SW480 (cell line): Measurements from ENCODE around the gene MRTFA.
"Not testable (repeated sequence)": the region's sequence is repeated elsewhere in the genome, so short reads cannot be mapped to it uniquely, and the experiment has no call there.

Experiments
- DNase-seq: peaks from one replicate; pipeline ENCODE4 v3.0.0-alpha.2; 2016; ENCODE audit warnings: low spot score

MRTFA gene

DNA sequence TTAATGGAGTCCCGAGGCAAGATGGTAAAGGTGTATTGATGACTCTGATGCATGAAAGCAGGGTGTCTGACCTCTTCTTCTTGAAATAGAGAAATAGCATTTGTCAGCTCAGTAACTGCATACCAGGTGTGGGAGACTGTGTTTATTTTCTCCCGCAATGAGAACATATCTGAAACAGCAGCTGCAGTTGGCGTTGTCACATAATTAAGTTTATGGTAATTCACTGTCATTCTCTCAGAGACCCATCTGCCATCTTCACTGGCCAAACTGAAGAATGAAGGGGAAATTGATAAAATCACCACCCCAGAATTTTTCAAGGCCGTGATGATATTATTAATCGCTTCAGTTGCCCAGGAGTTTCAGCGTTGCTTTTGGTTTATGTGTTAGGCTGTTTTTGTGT, 22.6 kb upstream of the MRTFA start:
- DNase-seq: no peak

DNA sequence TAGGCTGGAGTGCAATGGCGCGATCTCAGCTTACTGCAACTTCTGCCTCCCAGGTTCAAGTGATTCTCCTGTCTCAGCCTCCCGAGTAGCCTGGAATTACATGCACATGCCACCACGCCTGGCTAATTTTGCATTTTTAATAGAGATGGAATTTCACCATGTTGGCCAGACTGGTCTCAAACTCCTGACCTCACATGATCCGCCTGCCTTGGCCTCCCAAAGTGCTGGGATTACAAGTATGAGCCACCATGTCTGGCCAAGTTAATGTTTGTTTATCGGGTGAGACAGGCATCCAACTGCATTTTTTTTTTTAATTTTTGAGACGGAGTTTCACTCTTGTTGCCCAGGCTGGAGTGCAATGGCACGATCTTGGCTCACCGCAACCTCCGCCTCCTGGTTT, 20.1 kb upstream of the MRTFA start:
- DNase-seq: not testable (repeated sequence)

DNA sequence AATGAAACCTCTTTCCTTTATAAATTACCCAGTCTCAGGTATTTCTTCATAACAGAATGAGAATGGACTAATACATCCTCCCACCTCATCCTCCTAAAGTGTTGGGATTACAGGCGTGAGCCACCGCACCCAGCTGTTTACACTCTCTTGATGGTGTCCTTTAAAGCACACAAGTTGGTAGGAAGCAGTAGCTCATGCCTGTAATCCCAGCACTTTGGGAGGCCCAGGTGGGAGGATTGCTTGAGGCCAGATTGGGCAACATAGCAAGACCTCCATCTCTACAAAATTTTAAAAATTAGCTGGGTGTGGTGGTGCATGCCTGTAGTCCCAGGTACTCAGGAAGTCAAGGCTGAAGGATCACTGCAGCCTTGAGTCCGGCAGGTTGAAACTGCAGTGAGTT, 19.4 kb upstream of the MRTFA start:
- DNase-seq: not testable (repeated sequence)

DNA sequence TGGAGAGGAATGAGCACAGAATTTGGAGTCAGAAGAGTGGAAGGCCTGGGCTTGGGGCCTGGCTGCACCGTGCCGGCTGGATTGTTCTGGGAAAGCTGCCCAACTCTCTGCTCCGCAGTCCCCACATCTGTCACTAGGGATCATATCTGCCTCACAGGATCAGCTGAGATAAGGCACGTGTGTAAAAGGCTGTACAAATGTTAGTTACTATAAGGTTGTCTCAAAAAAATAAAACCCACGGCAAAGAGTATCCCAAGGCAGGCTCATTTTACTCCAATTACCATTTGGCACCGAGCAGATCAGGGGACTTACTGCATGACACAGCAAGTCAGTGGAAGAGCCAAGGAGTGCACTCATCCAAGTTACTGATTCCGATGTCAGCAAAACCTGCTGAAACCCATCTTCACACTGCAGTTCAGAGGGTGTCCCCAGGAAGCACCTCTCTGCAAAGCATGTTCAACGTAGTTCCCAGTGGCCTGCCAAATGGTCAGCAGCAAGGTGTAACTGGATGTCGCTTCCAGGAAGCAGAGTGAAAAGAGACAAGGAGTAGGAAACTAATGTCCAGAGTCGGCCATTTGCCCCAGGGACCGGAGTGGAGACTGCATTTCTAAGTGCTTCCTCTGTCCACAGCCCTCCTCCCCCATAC, 18.1 kb upstream of the MRTFA start:
- no peak for DNase-seq

DNA sequence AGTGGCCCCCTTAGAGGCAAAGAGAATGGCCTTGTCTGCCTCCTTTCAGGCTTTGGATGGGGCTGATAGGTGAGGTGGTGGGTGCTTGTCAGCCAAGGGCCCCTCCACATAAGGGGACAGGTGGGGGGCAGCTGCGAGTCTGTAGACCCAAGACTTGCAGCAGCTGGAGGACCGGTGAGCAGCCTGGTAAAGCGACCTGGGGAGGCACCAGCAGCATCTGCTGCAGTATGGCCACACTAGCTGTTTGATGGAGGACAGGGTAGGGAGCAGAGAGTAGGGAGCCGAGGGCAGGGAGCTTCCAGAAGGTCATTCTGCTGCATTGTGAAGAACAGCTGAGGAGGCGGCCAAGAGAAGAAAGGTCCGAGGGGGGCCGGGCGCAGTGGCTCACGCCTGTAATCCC, 16.8 kb upstream of the MRTFA start:
- no peak for DNase-seq

DNA sequence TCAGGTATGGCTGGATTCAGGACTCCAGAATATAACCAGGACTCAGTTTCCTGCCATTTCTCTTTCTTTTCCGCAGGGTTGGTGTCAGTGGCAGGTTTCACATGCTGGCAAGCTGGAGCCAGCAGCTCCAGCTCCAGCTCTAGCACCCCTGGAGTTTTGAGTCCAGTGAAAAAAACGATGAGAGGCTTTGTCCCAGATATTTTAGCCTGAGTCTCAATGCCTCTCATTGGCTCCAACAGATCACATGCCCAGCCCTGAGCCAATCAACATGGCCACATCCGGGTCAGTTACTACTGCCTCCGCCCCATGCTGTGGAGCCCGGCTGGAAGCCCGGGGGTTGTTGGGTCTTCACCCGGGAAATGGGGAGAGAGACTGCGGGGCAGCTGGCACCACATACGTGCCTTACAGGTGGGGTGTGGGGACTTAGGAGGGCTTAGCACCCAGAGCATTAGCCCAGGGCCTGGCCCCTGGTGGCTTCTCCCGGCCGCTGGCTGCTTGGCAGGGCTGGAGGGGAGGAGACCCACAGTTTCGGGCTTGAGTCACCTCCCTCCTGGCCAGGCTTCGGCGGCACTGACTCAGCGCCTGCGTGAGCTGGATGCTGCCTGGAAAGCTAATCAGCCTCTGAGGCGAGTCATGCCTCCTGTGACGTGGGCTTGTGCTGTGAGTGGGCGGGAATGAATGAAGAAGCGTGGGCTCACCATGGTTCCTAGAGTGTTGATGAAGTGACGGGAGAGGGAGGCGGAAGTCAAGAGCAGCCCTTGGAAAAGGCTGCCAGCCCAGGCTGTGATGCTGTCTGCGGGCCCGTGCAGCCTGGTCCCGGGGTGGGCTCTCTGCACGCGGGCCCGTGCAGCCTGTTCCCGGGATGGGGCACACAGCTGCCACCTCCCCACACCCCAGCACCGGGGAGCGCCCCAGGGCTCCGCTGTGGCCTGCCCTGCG, 15.3 kb upstream of the MRTFA start:
- peak; percentile 94 for DNase-seq

DNA sequence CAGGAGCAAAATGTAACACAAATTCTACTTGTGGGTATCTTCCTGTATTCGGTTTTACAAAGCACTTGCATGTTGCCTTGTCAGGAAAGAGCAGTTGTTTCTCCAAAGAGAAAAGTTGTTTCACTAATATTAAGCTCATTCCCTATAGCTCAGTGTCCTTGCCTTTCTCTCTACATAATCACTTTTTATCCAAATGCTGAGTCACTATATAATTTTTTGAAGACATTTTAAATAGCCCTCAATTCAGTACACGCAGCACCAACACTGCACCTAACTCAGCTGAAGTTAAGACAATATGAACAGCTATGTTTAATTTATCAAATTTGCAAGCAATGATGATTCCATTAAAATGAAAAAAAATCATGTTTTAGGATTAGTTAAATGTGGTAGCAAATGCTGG, 14.5 kb upstream of the MRTFA start:
- DNase-seq: no peak

DNA sequence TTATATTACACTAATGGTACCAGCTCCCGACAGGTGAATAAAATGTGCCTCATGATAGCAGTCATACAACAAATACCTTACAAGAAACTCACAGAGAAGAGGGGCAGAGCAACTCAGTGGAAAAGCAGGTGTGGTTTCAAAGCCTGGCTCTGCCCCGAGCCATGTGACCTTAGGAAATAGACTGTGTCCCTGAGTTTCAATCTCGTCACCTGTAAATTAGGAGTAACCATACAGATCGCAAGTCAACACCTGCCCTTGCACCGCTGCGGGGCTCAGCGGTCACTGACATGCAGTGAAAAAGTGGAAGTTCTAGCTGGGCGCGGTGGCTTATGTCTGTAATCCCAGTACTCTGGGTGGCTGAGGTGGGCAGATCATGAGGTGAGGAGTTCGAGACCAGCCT, 11.9 kb upstream of the MRTFA start:
- no peak for DNase-seq

DNA sequence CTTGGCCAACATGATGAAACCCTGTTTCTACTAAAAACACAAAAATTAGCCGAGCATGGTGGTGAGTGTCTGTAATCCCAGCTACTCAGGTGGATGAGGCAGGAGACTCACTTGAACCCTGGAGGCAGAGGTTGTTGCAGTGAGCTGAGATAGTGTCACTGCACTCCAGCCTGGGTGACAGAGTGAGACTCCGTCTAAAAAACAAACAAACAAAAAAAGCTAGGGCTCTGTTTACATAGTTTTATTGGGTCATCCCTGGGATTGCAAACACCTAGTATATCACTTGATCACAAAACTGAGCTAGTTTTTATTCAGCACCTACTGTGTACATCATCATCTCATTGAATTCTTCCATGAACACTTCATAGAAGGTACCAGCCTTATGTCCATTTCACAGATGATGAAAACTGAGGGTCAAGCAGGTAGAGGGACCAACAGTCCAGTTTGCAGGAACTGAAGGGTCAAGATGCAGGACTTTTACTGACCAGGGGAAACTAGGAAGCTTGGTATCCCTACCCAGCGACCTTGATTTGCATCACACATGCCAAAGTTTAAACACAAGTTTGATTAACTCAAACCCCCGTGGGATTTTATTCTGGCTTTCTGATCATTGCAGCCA, 9.2 kb upstream of the MRTFA start:
- no peak for DNase-seq

DNA sequence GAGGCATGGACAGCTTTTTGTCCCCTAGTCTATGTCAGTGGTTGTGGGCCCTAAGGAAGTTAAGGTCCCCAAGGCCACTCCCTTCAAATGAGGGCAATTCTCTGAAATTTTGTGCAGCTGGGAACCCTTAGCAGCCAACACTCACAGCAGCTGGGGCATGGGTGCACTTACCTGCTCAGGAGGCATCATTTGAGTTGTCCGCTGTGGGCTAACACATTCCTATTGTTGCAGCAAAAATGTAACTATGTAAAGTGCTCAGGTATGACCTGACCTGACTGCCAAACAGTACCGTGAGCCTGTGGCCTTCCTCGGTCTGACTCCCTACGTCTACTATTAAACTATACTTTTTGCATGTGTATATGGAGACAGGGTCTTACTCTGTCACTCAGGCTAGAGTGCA, 5.8 kb upstream of the MRTFA start:
- DNase-seq: no peak

DNA sequence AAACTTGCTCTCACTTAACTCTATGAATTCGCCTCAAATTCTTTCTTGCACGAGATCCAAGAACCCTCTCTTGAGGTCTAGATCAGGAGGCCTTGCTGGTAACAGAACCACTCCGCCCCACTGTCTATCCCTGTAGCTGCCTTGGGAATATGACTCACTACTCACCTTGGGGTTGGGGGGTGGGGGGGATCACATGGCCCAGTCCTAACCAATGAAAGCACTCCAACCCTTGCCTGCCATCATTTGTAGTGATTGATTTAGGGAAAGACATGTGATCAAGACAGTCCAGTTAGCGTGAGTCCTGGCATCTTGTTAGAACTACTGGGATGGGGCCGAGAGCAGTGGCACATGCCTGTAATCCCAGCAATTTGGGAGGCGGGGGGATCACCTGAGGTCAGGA, 4.8 kb upstream of the MRTFA start:
- DNase-seq: peak; percentile 14

DNA sequence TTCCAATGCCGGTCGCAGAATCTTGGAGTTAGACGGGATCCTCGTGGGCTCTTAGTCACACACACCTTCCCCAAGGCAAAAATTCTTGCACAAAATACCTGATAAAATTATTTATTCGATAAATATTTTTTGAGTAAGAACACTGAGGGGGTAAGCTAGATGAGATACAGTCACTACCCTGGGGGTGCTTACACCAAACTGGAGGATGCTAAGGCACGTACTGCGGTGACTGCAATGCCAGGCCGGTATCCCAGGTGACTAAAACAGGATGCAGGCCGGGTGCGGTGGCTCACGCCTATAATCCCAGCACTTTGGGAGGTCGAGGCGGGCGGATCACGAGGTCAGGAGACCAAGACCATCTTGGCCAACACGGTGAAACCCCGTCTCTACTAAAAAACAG, 1.7 kb upstream of the MRTFA start:
- DNase-seq: no peak

DNA sequence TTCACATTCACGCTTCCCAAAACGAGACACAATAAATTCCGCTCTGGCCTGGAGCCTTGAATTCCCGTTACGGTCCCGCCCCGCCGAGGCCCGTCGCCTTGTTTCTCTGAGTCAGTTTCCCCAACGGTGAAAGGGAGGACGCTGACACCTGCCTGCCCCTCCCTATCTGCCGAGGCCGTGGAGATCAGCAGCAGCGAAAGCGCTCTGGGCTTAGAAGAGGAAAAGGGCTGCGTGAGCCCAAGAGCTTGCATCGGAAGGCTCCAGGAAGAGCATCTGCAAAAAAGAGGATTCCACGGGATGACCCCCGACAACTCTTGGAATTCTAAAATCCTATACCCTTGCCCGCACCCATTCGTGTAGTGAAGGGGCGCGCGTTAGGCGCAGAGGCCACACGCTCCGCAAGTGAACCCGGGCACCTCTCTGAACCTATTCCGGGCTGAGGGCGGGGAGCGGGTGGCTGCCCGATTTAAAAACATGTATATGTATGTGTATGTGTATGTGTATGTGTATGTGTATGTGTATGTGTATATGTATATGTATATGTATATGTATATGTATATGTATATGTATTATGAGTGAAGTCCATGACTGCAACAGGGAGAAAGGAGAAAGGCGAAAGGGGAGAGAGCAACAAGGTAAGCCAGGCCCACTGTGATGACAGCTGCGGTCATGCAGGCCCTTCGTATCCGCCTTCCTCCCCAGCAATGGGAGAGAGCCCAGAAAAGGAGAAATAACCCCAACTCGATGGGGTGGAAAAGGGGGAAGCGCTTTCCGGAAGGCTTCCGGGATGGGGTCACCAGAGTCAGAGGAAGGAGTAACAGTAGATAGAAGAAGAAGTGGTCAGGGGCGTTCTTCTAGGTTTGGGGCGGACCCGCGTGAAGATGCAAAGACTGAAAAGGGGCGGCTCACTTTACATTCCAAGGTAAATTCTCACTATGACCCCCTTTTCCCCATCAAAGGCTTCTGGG, 948 bp upstream of the MRTFA start:
- DNase-seq: peak; percentile 13

DNA sequence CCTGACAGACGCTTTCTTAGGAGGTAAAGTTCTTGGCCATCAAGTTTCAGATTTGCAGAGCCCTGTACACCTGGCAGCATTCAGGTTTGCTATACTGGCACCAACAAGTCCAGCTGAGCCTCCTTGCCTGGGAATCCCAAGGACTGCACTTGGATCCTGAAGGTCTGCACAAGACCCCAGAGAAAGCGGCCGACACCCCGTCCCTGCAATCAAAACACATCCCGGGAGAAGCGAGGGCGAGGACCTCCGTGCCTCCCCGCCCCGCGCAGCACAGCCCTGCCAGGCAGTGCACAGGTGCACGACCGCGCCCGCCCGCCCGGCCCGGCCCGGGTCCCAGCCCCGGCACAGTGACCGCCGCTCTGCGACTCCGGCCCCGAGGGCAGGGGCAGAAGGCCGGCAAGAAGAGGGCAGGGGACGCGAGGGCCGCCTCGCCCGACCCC, 559 bp downstream of the MRTFA start:
- no peak for DNase-seq

DNA sequence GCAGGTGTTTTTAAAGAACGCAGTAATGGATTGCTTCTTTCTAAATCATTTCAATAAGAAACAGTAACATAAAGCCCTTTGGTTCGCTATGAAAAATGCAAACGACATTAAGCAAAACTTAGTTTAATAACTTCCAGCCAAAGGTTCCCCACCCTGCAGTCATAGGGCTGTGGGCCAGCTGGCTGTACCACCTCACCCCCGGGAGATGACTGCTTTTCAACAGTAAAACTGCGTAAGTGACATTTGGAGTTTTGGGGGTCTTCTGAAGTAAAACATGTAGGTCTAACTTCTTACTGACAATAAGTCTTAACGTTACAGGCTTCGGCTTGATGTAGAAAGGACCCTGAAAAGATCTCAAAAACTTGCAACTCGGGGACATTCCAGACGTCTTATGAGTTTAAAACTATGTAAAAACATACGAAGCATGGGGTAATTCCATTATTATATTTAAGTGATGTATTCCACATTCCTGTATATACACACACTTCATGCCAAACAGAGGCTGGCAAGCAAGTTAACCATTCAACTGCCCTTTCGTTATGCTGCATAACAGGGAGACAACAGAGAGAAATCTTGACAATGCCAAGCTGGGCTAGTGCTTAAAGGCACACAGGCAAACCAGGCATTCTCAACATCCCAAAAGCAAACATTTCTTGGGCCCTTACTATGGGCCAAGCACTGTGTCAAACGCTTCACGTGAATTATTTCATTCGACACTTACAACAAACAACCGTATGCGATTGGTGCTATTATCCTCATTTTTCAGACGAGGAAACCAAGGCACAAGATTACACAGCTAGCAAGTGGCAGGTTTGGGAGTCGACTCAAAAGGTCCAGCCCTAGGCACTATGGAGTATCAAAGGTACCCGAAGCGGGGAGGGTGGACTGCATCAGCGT, 1.2 kb downstream of the MRTFA start:
- DNase-seq: no peak

DNA sequence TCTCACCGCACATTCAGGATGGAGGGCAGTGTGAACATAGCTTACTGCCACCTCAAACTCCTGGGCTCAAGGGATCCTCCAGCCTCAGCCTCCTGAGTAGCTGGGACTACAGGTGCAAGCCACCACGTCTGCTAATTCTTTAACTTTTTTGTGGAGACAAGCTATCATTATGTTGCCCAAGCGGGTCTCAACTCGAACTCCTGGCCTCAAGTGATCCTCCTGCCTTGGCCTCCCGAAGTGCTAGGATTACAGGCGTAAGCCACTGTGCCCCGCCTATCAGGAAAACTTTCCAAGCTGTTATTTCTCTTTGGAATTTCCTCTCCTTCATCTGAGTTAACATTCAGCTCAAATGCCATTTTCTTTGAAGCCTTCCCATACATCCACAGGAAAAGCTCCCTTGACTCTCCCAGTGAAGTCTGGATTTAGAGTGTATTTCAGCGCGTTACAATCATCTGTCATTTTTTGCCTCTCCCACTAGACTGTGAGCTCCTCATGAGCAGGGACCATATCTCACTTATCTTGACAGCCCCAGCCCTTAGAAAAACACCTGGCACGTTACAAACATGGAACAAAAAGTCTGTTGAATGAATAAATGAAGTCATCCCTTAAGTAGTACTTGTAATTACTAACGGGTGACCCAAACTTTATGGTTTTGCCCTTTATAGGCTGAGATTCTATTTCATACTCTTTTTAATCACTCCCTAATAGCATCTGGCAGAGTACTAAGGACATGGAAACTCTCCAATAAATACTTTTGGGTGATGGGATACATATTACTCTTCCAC, 2.2 kb downstream of the MRTFA start:
- no peak for DNase-seq

DNA sequence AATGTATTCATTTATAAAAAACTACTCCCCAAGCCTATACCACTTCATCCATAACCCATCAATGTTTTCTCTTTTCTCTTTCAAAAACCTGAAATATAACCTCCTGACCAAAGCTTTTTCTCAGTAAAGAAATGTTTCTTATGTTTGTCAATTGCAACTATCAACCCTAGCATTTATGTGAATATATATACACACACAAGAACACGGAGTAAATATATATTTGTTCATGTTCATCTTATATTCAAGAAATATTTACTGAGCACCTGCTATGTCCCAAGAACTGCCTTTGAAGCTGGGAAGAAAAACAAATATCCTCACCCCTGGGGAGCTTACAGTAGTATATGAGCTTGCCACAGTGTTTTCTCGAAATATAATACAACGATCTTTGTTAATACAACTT, 3.5 kb downstream of the MRTFA start:
- DNase-seq: no peak

DNA sequence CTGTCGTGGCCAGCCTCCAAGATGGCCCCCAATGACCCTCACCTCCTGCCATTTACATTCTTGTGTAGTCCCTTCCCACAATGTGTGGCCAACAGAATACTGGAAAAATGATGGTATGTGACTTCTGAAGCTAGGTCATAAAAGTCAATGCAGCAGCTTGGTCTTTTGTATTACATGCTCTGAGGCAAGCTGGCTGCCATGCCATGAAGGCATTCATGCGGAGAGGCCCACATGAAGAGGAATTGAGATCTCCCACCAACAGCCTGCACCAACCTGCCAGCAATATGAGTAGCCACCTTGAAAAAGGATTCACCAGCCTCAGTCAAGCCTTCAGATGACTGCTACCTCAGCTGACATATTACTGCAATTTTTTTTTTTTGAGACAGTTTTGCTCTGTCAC, 4.6 kb downstream of the MRTFA start:
- peak; percentile 63 for DNase-seq

DNA sequence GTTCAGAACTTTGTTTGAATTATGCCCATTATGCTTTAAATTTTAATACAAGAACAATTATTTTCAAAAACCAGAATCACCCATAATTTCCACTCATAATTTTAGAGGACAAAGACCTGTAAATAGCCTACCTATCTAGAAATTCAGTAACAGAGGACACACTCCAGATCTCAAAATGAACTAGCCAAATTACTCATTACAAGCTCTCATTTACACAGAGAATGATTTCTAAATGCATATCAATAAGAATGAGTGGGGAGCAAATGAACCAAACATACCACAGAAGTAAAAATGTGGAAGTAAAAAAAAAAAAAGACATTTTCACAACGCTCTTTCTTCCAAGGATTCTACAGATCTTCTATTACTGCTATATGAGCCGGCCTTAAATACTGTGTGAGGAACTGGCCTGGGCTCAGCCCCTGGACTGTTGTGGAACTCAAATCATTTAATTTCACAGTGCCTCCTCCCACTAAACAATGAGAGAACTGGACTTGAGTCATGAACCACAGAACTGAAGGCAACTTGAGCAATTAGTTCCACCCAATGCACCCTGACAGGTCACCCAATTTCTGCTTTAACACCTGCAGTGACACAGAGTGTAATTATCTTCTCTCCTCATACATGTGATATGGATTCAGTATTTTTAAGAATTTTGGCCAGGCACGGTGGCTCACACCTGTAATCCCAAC, 8.0 kb downstream of the MRTFA start:
- peak; percentile 6 for DNase-seq
